SIG-M5 (cell line): ENCODE results near the gene PPM1H.

ENCODE experiments used
- DNase-seq: peaks from one replicate; lab custom pipeline; 2025; lab: John Stamatoyannopoulos, UW

The PPM1H gene

GRCh38 chr12:62647586-62647985 lies 287.4 kb downstream of the PPM1H start:
- no peak for DNase-seq

DNA sequence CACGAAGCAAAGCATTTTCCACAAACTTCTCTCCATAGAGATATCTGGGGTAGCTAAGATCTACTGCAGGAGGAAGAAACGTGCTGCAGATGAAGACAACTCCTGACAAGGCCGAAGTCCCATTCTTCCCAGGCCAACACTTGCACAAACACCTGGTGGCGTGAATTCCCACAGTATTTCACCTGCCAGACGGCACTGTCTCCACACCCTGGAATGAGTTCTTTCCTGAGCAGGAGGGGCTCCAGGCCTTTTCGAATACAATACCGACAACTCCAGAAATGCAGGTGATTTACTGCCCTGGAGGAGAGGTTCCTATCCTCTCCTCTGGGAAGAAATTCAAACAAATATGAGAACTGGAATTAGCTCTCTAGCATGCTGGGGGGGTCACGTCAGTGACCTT lies 288.4 kb downstream of the PPM1H start:
- no peak for DNase-seq

- DNase-seq: no peak
Measured at GRCh38 chr12:62643486-62643885, 291.5 kb downstream of the PPM1H start.

- DNase-seq: no peak
Measured at GRCh38 chr12:62642486-62642885, 292.5 kb downstream of the PPM1H start.

DNA sequence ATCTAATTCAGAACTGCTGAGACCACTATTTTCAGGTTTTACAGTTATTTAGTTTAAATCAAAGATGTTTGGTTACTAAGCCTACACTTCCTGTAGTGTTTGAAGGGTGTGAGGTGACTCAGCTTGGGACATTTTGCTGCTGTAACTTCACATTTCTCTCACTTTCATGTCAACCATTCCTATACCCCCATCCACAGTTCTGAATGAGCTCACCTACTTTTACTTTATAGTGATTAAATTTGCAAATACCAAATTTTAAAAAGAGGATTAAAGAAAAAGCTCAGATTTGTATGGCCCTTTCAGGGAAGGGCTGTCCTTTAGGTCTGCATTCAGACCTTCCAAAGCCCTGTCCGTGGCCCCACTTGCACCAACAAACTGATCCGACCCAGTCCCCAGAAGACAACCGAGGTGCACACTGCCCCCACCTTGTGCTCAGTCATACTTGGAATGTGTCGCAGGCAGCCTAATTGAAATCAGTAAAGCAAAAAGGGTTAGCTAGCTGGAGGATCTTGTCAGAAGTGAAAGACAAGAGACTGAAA lies 294.0 kb downstream of the PPM1H start:
- no peak for DNase-seq

DNA sequence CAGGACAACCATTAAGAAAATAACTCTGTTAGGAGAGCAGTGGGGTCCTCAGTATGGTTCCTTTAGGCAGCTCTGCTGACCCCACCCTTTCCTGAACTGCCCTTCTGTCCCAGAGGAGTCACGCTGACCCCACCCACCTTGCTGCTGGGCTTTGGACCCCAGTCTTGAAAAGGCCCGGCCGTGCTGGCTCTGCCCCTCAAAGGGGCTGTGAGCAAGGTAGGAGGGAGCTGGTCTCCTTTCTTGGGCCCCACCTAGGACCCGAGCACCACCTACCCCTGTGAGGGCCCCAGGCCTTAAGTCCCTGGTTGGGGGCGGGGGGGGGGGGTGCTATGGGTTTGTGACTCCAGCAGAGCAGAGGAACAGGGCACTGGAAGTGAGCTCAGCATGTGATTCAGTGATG lies 297.3 kb downstream of the PPM1H start:
- no peak for DNase-seq

GRCh38 chr12:62635649-62636048 lies 299.3 kb downstream of the PPM1H start:
- no peak for DNase-seq

GRCh38 chr12:62632411-62632918 lies 302.5 kb downstream of the PPM1H start:
- no peak for DNase-seq

- DNase-seq: no peak
Measured at GRCh38 chr12:62631471-62632410, 303.2 kb downstream of the PPM1H start.

DNA sequence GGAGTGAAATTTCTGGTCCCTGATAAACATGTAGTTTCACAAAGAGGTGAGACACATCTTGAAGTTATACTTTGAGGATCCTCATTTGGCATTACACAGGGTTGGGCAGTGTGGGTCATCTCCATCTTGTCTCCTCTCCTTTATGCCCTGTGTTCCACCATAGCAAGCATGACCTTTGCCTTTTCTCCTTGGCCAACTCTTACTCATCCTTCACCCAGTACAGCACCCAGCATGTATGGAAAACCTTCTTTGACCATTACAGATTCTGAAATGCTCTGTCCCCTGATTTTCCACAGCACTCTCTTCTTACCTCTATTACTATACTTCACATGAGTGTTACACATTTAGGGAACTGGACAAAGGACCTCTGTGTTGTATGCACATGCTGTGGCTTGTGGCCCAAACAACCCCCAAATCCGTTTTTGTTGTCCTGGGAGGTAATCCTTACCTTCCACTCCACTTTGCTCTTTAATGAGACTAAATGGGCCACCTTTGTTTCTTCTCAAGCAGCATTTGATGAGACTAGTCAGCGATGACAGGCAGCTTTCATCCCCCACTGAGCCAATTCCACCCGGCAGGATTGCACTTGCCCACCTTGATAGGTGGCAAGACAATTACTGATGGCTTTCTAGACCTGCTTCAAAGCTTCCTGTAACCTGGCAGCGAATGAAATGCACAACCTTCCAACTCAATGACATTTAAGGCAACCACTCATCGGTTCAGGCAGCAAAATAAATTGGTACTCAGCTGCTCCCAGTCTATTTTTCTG lies 304.8 kb downstream of the PPM1H start:
- no peak for DNase-seq

- DNase-seq: no peak
Measured at GRCh38 chr12:62629413-62629812, 305.5 kb downstream of the PPM1H start.

DNA sequence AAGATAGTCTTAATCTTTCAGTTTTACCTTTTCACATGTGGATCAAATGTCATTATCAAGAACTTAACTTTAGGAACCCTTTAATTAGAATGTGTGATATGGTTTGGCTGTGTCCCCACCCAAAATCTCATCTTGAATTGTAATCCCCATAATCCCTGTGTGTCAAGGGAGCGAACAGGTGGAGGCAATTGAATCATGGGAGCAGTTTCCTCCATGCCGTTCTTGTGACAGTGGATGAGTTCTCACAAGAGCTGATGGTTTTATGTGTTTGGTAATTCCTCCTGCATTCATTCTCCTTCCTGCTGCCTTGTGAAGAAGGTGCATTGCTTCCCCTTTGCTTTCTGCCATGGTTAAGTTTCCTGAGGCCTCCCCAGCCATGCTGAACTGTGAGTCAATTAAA lies 307.8 kb downstream of the PPM1H start:
- no peak for DNase-seq

GRCh38 chr12:62625228-62625627 lies 309.7 kb downstream of the PPM1H start:
- no peak for DNase-seq

DNA sequence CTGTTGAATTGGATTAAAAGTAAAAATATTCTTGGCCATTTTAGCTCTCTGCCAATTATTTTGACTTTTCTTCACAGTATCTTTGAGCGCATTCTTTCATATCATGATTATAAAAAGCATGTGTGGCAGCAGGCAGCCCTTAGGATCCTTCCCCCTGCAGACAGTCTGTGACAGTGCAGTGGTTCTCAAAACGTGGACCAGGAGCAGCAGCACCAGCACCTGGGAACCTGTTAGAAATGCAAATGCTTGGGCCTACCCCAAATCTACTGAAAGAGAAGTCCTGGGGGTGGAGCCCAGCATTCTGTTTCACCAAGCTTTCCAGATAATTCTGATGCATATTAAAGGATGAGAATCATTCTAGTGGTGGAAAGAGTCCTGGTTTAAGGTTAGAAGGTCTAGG lies 312.8 kb downstream of the PPM1H start:
- no peak for DNase-seq

DNA sequence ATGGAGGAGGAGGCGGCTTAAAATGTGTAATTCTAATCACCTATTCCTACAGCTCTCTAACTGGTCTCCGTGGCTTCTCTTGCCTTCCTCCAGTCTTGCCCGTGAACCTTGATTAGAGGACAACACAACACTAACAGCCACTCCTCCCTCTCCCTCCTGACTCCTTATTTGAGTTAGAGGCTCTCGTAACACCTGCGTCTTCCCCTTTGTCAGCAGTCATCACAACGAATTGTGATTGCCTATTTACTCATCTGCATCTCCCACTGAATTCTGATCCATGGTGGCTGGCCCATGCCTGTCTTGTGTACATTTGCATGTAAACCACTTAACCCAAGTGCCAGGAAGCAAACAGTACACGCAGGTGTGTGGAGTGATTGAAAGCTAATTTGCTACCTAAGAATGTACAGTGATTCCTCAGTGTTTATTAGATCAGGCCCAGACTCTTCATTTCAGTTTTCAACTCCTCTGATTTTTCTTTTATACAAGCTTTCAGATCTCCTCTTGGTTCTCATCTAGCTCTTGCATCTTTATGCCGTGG lies 313.8 kb downstream of the PPM1H start:
- DNase-seq: no peak

GRCh38 chr12:62618930-62619329 lies 316.0 kb downstream of the PPM1H start:
- no peak for DNase-seq

DNA sequence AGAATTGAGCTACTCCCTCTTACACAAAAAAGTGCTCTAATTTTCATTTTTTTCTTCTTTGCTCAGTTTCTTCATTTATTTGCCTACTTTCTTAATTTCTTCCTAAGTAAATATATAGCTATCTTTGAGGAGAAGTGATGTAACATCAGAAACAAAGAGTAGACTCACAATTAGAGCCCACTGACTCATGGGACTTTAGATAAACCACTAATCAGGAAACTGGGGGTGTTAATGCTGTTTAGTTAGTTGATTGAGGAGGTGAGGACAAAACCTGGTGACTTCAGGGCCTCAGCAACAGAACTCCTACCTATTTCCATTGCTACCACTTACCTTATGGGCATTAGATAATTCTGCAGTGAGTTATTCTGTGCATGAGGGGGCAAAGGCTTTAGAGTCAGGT lies 316.6 kb downstream of the PPM1H start:
- no peak for DNase-seq

DNA sequence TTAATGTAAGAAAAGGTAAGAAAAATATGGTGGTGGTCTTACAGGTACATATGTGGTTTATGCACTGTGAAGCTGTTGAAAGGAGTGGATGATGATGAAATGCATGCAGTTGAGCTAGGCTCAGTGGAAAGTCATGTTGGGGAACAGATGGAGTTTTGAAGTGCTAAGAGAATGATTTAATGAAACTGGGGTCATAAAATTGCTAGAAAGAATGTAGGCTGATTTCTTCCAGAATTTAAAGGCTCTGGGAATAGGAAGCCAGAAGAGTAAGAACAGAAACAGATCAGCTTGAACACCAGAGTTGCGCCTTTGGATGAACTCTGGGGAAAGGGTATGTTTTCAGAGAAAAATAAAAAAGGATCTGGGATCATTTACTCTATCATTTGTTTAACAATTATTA lies 321.9 kb downstream of the PPM1H start:
- no peak for DNase-seq

GRCh38 chr12:62606654-62607053 lies 328.3 kb downstream of the PPM1H start:
- DNase-seq: no peak

DNA sequence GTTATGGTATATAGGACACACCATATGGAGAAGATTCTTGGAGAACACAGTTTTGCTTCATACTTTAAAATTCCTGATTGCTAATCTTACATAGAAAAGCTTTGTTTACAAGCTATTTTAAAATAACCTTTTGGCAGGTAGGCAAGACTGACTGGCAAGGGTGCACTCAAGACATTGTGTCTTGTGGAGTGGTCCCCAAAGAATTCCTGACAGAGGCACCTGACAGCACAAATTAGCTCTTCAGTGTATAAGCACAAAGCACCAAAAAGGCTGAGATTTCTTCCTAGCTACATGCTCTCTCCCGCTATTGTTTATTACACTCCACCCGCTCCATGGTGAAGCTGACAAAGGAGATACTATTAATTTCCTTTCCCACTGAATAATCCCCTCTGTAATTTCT lies 329.0 kb downstream of the PPM1H start:
- DNase-seq: no peak

DNA sequence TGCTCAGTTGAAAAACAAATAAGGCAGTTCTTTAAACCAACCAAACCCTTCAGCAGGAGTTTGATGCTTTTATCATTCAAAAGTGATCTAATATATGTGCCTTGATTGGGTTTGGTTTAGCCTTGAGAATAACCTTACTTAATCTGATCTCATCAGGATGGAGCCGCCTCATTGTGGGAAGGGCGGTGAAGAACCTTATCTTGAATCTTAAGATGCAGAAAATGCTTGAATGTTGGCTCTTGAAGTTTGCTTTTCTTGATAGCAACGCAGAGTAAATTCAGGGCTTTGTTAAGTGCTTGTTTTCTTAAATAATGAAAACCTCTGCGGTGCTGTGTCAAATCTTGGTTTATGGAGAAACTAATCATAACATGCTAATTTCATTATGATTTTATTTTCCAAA lies 330.1 kb downstream of the PPM1H start:
- DNase-seq: no peak

DNA sequence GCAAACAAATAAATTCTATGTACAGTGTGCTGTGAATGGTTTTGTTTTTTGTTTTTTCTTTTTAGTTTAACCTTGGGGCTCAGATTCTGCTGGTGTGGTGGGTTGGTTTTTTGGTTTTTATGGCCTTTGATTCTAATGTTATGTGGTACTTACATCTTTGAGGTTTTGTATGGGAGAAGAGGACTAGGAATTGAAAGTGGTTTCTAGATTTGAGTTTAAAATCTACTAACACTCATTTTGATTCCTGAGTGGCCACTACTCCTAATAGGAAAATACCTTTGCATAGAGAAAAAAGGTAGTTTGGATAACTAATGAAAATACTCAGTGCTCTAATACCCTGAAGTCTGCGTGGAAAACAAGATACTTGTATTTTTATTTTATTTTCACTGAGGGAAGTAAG lies 330.6 kb downstream of the PPM1H start:
- no peak for DNase-seq

- no peak for DNase-seq
Measured at GRCh38 chr12:62603811-62604098, 331.2 kb downstream of the PPM1H start.
